ENCODE measurements around the gene CCR5AS.
"Not testable (repeated sequence)": the region's sequence is repeated elsewhere in the genome, so short reads cannot be mapped to it uniquely, and the experiment has no call there.

CCR5AS gene

GRCh38 chr3:46335541-46335940 is 71.3 kb downstream of the CCR5AS start:
- Histone ChIP-seq H3K27ac (ENCODE audit: low read depth, low read length) (no peak overlapping the region), H3K4me1 (ENCODE audit: insufficient read depth, low read length) (peaks cover 9% of the 10 kb centered on the region), H3K4me3 (ENCODE audit: low read length in 2 of 2) (no peak overlapping the region), H3K36me3 (ENCODE audit: insufficient read depth, low read length) (no peaks in the 10 kb centered on the region), H3K27me3 (ENCODE audit: insufficient read depth, low read length) (no peaks in the 10 kb centered on the region), H3K9me3 (ENCODE audit: control insufficient read depth in 1 of 2, low read length in 2 of 2) (peaks cover 7% of the 10 kb centered on the region in 2 donors)
- H3K4me1 Mint-ChIP-seq = peaks cover 6 to 19% (median 11%) of the 10 kb centered on the region in 4 donors
- peaks cover 2 to 34% (median 23%) of the 10 kb centered on the region in 8 donors for H3K9me3 Mint-ChIP-seq
- CTCF ChIA-PET (ENCODE audit: partially characterized antibody) = interaction anchor here (0.6 to 4.5 kb wide), 2 partner anchors 34 to 1003 kb away, joined by 3 to 17 read pairs; partner anchors contain the start of gene CCR5
- intact Hi-C loops (cut with micrococcal nuclease) = no loop called here
- H3K27me3 Mint-ChIP-seq = no peaks in the 10 kb centered on the region
- no peak overlapping the region for H3K27ac Mint-ChIP-seq
- H3K36me3 Mint-ChIP-seq = peaks cover 6 to 16% of the 10 kb centered on the region in 2 donors
- no peak overlapping the region for H3K4me3 Mint-ChIP-seq
- no peak for DNase-seq
- POLR2A ChIA-PET (ENCODE audit: partially characterized antibody) = no interaction called here

GRCh38 chr3:46334741-46335478 is 72.0 kb downstream of the CCR5AS start:
- intact Hi-C loops (cut with micrococcal nuclease) = no loop called here
- ChIA-PET POLR2A (ENCODE audit: partially characterized antibody) (no interaction called here), CTCF (ENCODE audit: partially characterized antibody) (interaction anchor here (4.5 kb wide), 1 partner anchor 35 kb away, joined by 17 read pairs; the partner anchor contains the start of gene CCR5)
- no peak for DNase-seq
- Histone ChIP-seq H3K4me1 (ENCODE audit: insufficient read depth, low read length) (peaks cover 9% of the 10 kb centered on the region), H3K9me3 (ENCODE audit: control insufficient read depth in 1 of 2, low read length in 2 of 2) (peaks cover 7% of the 10 kb centered on the region in 2 donors), H3K27me3 (ENCODE audit: insufficient read depth, low read length) (no peaks in the 10 kb centered on the region), H3K27ac (ENCODE audit: low read depth, low read length) (no peak overlapping the region), H3K4me3 (ENCODE audit: low read length in 2 of 2) (no peak overlapping the region), H3K36me3 (ENCODE audit: insufficient read depth, low read length) (no peaks in the 10 kb centered on the region)
- Mint-ChIP-seq H3K4me3 (peak overlapping the region in 1 of 8 donors; percentile 39), H3K27ac (peak overlapping the region in 3 of 7 donors; percentile 11 to 25 (median 14)), H3K36me3 (peaks cover 6 to 14% of the 10 kb centered on the region in 2 donors), H3K4me1 (peaks cover 6 to 19% (median 11%) of the 10 kb centered on the region in 4 donors), H3K9me3 (peaks cover 2 to 30% (median 21%) of the 10 kb centered on the region in 8 donors), H3K27me3 (no peaks in the 10 kb centered on the region)

- H3K27me3 ChIP-seq (ENCODE audit: insufficient read depth, low read length); intact Hi-C loops (cut with micrococcal nuclease); H3K9me3 ChIP-seq (ENCODE audit: control insufficient read depth in 1 of 2, low read length in 2 of 2); H3K4me1 ChIP-seq (ENCODE audit: insufficient read depth, low read length); H3K27me3 Mint-ChIP-seq; H3K36me3 Mint-ChIP-seq; H3K4me3 ChIP-seq (ENCODE audit: low read length in 2 of 2); H3K9me3 Mint-ChIP-seq; H3K36me3 ChIP-seq (ENCODE audit: insufficient read depth, low read length); H3K4me3 Mint-ChIP-seq; H3K27ac Mint-ChIP-seq; CTCF ChIA-PET (ENCODE audit: partially characterized antibody); DNase-seq; H3K27ac ChIP-seq (ENCODE audit: low read depth, low read length): not testable (repeated sequence)
- H3K4me1 Mint-ChIP-seq = peaks cover 6 to 18% (median 10%) of the 10 kb centered on the region in 4 donors
- POLR2A ChIA-PET (ENCODE audit: partially characterized antibody) = interaction anchor here (1.5 kb wide), 1 partner anchor 30 kb away, joined by 3 read pairs; no protein-coding TSS in a partner anchor
These were observed 76.2 kb downstream of the CCR5AS start for GRCh38 chr3:46330676-46331075.

- H3K4me3 Mint-ChIP-seq = no peak overlapping the region
- no peaks in the 10 kb centered on the region for H3K9me3 ChIP-seq (ENCODE audit: control insufficient read depth in 1 of 2, low read length in 2 of 2)
- CTCF ChIA-PET (ENCODE audit: partially characterized antibody) = no interaction called here
- H3K36me3 ChIP-seq (ENCODE audit: insufficient read depth, low read length) = no peaks in the 10 kb centered on the region
- DNase-seq = no peak
- H3K36me3 Mint-ChIP-seq = no peaks in the 10 kb centered on the region
- intact Hi-C loops (cut with micrococcal nuclease) = no loop called here
- peaks cover 2 to 10% (median 7%) of the 10 kb centered on the region in 4 donors for H3K4me1 Mint-ChIP-seq
- no peak overlapping the region for H3K4me3 ChIP-seq (ENCODE audit: low read length in 2 of 2)
- H3K27me3 ChIP-seq (ENCODE audit: insufficient read depth, low read length) = no peaks in the 10 kb centered on the region
- peaks cover 4% of the 10 kb centered on the region for H3K4me1 ChIP-seq (ENCODE audit: insufficient read depth, low read length)
- peak overlapping the region in 2 of 7 donors; percentile 50 to 52 for H3K27ac Mint-ChIP-seq
- no peak overlapping the region for H3K27ac ChIP-seq (ENCODE audit: low read depth, low read length)
- POLR2A ChIA-PET (ENCODE audit: partially characterized antibody) = no interaction called here
- no peaks in the 10 kb centered on the region for H3K27me3 Mint-ChIP-seq
- H3K9me3 Mint-ChIP-seq = peaks cover 0 to 5% (median 0%) of the 10 kb centered on the region in 8 donors
These were observed 81.1 kb downstream of the CCR5AS start for GRCh38 chr3:46325645-46326300.

GRCh38 chr3:46324036-46324435 is 82.8 kb downstream of the CCR5AS start:
- H3K27ac Mint-ChIP-seq = no peak overlapping the region
- Histone ChIP-seq H3K27ac (ENCODE audit: low read depth, low read length) (no peak overlapping the region), H3K27me3 (ENCODE audit: insufficient read depth, low read length) (no peaks in the 10 kb centered on the region), H3K4me1 (ENCODE audit: insufficient read depth, low read length) (peaks cover 4% of the 10 kb centered on the region), H3K36me3 (ENCODE audit: insufficient read depth, low read length) (no peaks in the 10 kb centered on the region), H3K9me3 (ENCODE audit: control insufficient read depth in 1 of 2, low read length in 2 of 2) (no peaks in the 10 kb centered on the region), H3K4me3 (ENCODE audit: low read length in 2 of 2) (no peak overlapping the region)
- no peak for DNase-seq
- POLR2A ChIA-PET (ENCODE audit: partially characterized antibody) = no interaction called here
- H3K9me3 Mint-ChIP-seq = peaks cover 0 to 5% (median 0%) of the 10 kb centered on the region in 8 donors
- H3K27me3 Mint-ChIP-seq = peaks cover 0 to 2% of the 10 kb centered on the region in 2 donors
- H3K4me1 Mint-ChIP-seq = peaks cover 2 to 10% (median 7%) of the 10 kb centered on the region in 4 donors
- no peak overlapping the region for H3K4me3 Mint-ChIP-seq
- intact Hi-C loops (cut with micrococcal nuclease) = no loop called here
- CTCF ChIA-PET (ENCODE audit: partially characterized antibody) = no interaction called here
- H3K36me3 Mint-ChIP-seq = no peaks in the 10 kb centered on the region

GRCh38 chr3:46321461-46322104 is 85.3 kb downstream of the CCR5AS start:
- CTCF ChIA-PET (ENCODE audit: partially characterized antibody) = interaction anchor here (1.2 kb wide), 1 partner anchor 11 kb away, joined by 3 read pairs; no protein-coding TSS in a partner anchor
- H3K27ac Mint-ChIP-seq = no peak overlapping the region
- H3K4me1 ChIP-seq (ENCODE audit: insufficient read depth, low read length) = peaks cover 4% of the 10 kb centered on the region

More at GRCh38 chr3:46321461-46322104, 85.3 kb downstream of the CCR5AS start:
- Histone ChIP-seq H3K4me3 (ENCODE audit: low read length in 2 of 2) (no peak overlapping the region), H3K9me3 (ENCODE audit: control insufficient read depth in 1 of 2, low read length in 2 of 2) (no peaks in the 10 kb centered on the region), H3K36me3 (ENCODE audit: insufficient read depth, low read length) (no peaks in the 10 kb centered on the region), H3K27me3 (ENCODE audit: insufficient read depth, low read length) (no peaks in the 10 kb centered on the region), H3K27ac (ENCODE audit: low read depth, low read length) (no peak overlapping the region)
- POLR2A ChIA-PET (ENCODE audit: partially characterized antibody) = no interaction called here
- H3K4me3 Mint-ChIP-seq = no peak overlapping the region
- peaks cover 0 to 10% (median 3%) of the 10 kb centered on the region in 8 donors for H3K9me3 Mint-ChIP-seq
- H3K27me3 Mint-ChIP-seq = peaks cover 0 to 2% of the 10 kb centered on the region in 2 donors
- H3K4me1 Mint-ChIP-seq = peaks cover 2 to 10% (median 7%) of the 10 kb centered on the region in 4 donors
- intact Hi-C loops (cut with micrococcal nuclease) = no loop called here
- no peaks in the 10 kb centered on the region for H3K36me3 Mint-ChIP-seq
- DNase-seq = no peak
